ENCODE measurements around the gene ATP2B2. TPM values are rescaled to one million over a fixed set of nuclear protein-coding genes. Genes with fewer than 3 reads are reported as not detected.

The ATP2B2 gene
- total and polyA plus RNA-seq, 2 experiments from 2014 or later, result 0.42 to 0.63 TPM

- TF ChIP-seq ZNF462 (CRISPR knock-in tag; IDR thresholded peaks at IDR 0.05) (no peak), NANOG (IDR thresholded peaks at IDR 0.05; ENCODE audit: borderline replicate concordance) (no peak), POLR2AphosphoS5 (IDR thresholded peaks at IDR 0.05; ENCODE audit: low read depth) (no peak), JUNB (IDR thresholded peaks at IDR 0.05; ENCODE audit: unreplicated experiment) (no peak), STAT1 (IDR thresholded peaks at IDR 0.05; ENCODE audit: unreplicated experiment) (no peak), ZNF331 (CRISPR knock-in tag; IDR thresholded peaks at IDR 0.05; ENCODE audit: low read depth) (no peak), EZH2phosphoT487 (IDR thresholded peaks at IDR 0.05; ENCODE audit: unreplicated experiment) (no peak), ETS1 (IDR thresholded peaks at IDR 0.05) (no peak), CTCF (conservative IDR thresholded peaks at IDR 0.05; ENCODE audit: low read depth in 2 of 2) (no peak), ZNF114 (CRISPR knock-in tag; IDR thresholded peaks at IDR 0.05) (no peak)
Measured at GRCh38 chr3:10501664-10502052, 3.7 kb downstream of the ATP2B2 start (continued).

Data from GM23338 (cell line).